Type B pancreatic cell (in vitro differentiated cells): ENCODE data around the gene UNC5CL. TPM values are rescaled to one million over a fixed set of nuclear protein-coding genes. Genes with fewer than 3 reads are reported as not detected.

Source experiments
- DNase-seq: peaks from one replicate; pipeline ENCODE4 v3.0.0; 2021; ENCODE audit warnings: mixed read lengths; ENCODE audit not compliant: unreplicated experiment; ENCODE audit errors: extremely low spot score
- H3K27ac Mint-ChIP-seq: 2 replicates; pipeline ENCODE4 v1.8.0; 2021; ENCODE audit warnings: mild to moderate bottlenecking, mixed read lengths
- H3K27me3 Mint-ChIP-seq: 2 replicates; pipeline ENCODE4 v1.8.0; 2021; ENCODE audit warnings: mixed read lengths
- H3K36me3 Mint-ChIP-seq: 2 replicates; pipeline ENCODE4 v1.8.0; 2021; ENCODE audit warnings: mixed read lengths
- H3K4me1 Mint-ChIP-seq: one replicate; pipeline ENCODE4 v1.8.0; 2021; ENCODE audit warnings: mixed read lengths; ENCODE audit not compliant: unreplicated experiment
- H3K4me3 Mint-ChIP-seq: 2 replicates; pipeline ENCODE4 v1.8.0; 2021; ENCODE audit warnings: mild to moderate bottlenecking, mixed read lengths
- H3K9me3 Mint-ChIP-seq: 2 replicates; pipeline ENCODE4 v1.8.0; 2021; ENCODE audit warnings: mixed read lengths
- total RNA-seq: library from RNA; stranded (reverse); gene quantifications from 2 replicates; pipeline ENCODE4 v1.2.1, GENCODE V29; 2021; ENCODE audit warnings: low replicate concordance
- TF ChIP-seq, protein P1 (sequence below): fragments of 200-600 bp; sonication (generic); conservative IDR thresholded peaks from 2 replicates; pipeline ENCODE4 v1.5.0; 2021; ENCODE audit warnings: antibody characterized with exemption, mild to moderate bottlenecking

Gene UNC5CL
- total RNA-seq, 1 donor from 2014 or later: 5.1 TPM

DNA sequence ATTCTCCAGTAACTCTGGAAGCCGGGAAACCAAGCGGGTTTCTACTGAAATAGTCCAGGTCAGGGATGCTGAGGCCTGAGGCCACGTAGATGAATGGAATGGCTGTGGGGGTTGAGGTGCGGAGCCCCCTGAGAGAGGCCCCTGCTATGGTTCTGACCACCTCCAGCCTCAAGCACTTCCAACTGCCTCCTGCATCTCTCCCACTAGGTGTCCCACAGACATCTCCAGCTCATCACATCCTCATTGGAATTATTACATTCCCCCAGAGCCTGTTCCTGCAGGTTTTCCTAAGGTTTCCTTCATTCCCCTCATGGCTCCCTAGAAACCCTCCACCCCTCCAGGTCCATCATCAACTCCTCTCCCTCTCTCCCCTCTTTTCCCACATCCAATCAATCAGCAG, 48.7 kb downstream of the UNC5CL start:
- TF ChIP-seq, protein P1, sequence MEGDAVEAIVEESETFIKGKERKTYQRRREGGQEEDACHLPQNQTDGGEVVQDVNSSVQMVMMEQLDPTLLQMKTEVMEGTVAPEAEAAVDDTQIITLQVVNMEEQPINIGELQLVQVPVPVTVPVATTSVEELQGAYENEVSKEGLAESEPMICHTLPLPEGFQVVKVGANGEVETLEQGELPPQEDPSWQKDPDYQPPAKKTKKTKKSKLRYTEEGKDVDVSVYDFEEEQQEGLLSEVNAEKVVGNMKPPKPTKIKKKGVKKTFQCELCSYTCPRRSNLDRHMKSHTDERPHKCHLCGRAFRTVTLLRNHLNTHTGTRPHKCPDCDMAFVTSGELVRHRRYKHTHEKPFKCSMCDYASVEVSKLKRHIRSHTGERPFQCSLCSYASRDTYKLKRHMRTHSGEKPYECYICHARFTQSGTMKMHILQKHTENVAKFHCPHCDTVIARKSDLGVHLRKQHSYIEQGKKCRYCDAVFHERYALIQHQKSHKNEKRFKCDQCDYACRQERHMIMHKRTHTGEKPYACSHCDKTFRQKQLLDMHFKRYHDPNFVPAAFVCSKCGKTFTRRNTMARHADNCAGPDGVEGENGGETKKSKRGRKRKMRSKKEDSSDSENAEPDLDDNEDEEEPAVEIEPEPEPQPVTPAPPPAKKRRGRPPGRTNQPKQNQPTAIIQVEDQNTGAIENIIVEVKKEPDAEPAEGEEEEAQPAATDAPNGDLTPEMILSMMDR: no peak
- H3K27me3 Mint-ChIP-seq: peaks cover 9% of the 10 kb centered on the region
- no peak overlapping the region for H3K27ac Mint-ChIP-seq
- no peak overlapping the region for H3K4me3 Mint-ChIP-seq
- no peak for DNase-seq
- no peaks in the 10 kb centered on the region for H3K9me3 Mint-ChIP-seq
- H3K4me1 Mint-ChIP-seq: peaks cover 22% of the 10 kb centered on the region
- no peaks in the 10 kb centered on the region for H3K36me3 Mint-ChIP-seq

DNA sequence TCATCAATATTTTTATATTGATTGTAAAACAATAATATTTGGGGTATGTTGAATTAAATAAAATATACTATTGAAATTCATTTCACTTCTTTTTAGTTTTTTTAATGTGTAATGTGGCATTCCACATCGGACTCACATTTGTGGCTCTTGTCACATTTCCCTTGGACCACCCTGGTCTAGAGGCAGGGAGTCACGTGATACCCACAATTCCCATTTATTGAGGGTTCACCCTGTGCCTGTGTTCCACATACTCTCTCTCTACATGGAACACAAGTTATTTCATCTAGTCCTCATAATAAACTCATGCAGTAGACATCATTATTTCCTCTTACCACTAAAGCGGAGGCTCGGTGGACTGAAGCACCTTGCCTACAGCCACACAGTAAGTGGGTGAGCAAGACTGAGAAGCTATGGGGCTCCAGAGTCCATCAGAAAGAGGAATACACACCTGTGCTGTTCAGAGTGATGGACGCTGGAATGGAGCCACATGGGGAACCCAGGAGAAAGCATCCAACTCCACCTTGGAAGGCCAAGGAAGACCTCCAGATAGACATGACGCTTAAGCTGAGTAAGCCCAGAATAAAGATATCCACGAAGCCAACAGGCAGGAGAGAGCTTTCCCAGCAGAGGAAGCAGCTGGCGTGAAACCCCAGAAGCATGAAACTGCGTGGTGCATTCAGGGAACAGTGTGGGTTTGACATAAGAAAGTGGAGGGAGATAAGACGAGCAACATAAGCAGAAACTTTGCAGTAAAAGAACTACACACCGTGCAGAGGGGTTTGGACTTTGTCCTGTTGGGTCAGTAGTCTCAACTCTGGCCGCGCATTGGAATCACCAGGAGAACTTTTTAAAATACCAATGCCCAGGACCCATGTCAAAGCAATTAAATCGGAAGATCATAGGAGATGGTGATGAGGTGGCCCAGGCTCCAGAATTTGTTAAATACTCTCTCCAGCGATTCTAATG, 49.5 kb downstream of the UNC5CL start:
- peaks cover 9% of the 10 kb centered on the region for H3K27me3 Mint-ChIP-seq
- H3K9me3 Mint-ChIP-seq: no peaks in the 10 kb centered on the region
- peaks cover 22% of the 10 kb centered on the region for H3K4me1 Mint-ChIP-seq
- TF ChIP-seq, protein P1: no peak
- no peak for DNase-seq
- H3K4me3 Mint-ChIP-seq: no peak overlapping the region
- H3K27ac Mint-ChIP-seq: no peak overlapping the region
- H3K36me3 Mint-ChIP-seq: no peaks in the 10 kb centered on the region

DNA sequence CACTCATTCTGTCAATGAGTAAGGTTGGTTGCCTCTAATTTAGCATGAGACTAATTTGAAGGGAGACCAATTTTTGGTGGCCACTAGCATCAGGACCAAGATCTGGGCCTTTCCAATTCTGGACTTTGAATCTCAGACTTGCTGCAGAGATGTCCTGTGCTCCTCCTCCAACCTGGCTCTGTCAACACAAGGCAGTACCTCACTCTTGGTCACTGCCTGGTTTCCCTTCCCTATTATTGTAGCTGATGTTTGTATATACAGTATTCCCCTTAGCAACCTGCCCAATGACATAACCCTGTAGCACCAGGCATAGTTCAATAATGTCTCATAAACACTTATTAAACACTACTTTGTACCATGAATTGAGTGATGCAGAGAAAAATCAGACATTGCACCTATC, 50.4 kb downstream of the UNC5CL start:
- H3K27me3 Mint-ChIP-seq: peaks cover 9% of the 10 kb centered on the region
- no peak overlapping the region for H3K27ac Mint-ChIP-seq
- DNase-seq: no peak
- H3K36me3 Mint-ChIP-seq: peaks cover 3% of the 10 kb centered on the region
- TF ChIP-seq, protein P1: no peak
- H3K4me3 Mint-ChIP-seq: no peak overlapping the region
- H3K4me1 Mint-ChIP-seq: peaks cover 22% of the 10 kb centered on the region
- H3K9me3 Mint-ChIP-seq: no peaks in the 10 kb centered on the region

DNA sequence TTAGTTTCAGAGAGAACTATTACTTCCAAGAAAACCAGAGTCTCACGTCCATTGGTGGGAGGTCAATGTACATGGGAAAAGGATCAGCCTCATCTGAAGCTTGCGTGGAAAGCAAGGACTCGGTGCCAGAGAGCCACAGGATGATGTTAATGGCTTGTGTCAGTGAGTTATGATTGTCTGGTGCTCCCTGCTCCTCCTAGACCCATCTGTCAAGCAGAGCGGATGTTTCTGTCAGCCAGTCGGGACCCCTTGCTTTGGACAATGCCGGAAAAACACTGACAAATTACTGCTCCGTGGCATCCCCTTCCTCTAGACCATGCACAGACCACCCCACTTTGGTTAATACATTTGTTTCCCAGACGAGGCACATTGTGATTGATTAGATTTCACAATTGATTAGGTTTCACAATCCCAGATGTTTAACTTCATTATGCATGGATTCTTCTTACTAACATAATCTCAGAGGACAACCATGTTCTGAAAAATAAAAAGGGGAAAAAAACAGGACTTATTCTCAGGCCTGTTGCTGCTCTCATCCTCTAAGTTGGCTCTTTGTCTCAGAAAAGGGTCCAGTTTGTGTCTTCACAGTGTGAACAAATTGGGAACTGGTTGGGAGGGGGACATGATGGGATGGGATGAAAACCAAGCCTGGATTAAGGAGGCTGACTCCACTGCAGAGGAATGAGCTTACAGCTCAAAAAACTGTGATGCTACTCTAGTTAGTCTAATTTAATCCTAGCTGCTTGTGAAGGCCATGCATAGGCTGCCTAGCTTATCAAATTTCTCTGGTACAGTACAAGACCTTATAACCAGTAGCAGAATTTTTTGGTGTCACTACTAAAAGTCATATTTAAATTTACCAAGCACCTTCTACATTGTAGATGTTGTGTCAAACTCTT, 51.9 kb downstream of the UNC5CL start:
- Mint-ChIP-seq H3K4me3 (no peak overlapping the region), H3K4me1 (peaks cover 13% of the 10 kb centered on the region), H3K9me3 (no peaks in the 10 kb centered on the region), H3K27me3 (peaks cover 11% of the 10 kb centered on the region), H3K36me3 (peaks cover 6% of the 10 kb centered on the region), H3K27ac (no peak overlapping the region)
- TF ChIP-seq, protein P1: no peak
- DNase-seq: no peak

DNA sequence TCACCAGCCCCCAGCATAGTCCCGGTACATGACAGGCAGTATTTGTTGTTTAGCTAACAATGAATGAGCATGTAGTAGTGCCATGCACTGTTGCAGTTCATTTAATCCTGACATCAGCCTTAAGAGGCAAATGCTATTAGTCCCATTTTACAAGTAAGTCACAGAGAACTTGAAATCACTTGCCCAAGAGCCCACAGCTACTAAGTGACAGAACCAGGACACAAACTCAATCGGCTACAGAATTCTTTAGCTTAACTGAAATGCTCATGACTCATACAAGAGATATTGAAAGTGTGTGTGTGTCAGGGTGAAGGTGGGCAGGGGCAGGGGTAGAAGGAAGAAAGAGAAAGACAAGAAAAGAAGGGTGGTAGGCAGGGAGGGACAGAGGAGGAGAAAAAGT, 52.7 kb downstream of the UNC5CL start:
- Mint-ChIP-seq H3K27ac (no peak overlapping the region), H3K4me3 (no peak overlapping the region), H3K4me1 (peaks cover 10% of the 10 kb centered on the region), H3K36me3 (peaks cover 6% of the 10 kb centered on the region), H3K9me3 (no peaks in the 10 kb centered on the region), H3K27me3 (peaks cover 11% of the 10 kb centered on the region)
- DNase-seq: no peak
- TF ChIP-seq, protein P1: no peak
